ENCODE measurements around the gene GPR137B.
"Not testable (repeated sequence)": the region's sequence is repeated elsewhere in the genome, so short reads cannot be mapped to it uniquely, and the experiment has no call there.

Gene GPR137B

DNA sequence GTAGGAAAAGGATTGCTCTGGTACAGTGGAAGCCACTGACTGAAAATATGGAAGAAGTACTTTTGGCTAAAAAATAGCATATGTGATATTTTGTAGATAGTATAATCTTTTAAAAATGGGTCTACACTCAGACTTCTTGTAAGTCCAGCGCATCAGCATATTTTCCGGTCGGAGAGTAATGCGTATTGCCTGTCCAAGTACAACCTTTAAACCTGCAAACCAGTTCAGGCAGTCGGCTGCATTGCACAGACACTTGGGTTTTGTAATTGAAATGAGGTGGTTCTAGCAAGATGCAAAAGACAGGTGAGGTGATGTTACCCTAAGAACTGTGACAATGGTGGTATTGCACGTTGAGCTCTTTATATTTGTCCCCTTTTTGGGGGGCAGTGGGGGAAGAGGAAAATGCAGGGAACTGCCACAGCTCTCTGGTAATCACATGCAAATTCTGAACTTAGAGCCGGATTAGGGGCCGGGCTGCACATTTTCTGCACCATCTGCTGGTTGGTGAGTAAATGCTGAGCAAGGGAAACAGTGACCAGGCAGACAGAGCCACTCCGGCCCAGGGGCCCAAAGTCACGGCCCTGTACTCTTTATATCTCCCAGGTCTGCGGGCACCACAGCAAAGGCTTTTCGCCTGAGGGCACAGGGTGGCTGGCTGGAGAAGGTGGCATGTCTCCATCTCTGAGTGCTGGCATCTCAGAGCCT, 2.3 kb downstream of the GPR137B start:
- no peak for DNase-seq

DNA sequence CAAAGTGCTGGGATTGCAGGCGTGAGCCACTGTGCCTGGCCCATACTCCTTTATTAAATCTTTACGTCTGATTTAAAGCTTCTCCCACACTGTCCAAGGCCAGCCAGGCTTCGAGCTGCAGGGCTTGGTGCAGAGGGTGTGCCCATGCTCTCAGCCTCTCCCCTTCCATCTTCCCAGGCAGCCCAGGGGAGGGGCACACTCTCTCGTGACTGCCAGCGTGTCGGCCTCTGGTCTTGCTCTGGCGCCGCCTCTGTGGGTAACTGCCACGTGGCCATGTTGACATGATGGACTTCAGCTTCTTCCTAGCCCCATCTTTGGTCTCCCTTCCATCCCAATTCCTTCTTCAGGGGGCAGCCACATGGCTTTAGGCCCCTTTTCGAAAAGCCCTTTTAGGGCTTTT, 4.7 kb downstream of the GPR137B start:
- no peak for DNase-seq

DNA sequence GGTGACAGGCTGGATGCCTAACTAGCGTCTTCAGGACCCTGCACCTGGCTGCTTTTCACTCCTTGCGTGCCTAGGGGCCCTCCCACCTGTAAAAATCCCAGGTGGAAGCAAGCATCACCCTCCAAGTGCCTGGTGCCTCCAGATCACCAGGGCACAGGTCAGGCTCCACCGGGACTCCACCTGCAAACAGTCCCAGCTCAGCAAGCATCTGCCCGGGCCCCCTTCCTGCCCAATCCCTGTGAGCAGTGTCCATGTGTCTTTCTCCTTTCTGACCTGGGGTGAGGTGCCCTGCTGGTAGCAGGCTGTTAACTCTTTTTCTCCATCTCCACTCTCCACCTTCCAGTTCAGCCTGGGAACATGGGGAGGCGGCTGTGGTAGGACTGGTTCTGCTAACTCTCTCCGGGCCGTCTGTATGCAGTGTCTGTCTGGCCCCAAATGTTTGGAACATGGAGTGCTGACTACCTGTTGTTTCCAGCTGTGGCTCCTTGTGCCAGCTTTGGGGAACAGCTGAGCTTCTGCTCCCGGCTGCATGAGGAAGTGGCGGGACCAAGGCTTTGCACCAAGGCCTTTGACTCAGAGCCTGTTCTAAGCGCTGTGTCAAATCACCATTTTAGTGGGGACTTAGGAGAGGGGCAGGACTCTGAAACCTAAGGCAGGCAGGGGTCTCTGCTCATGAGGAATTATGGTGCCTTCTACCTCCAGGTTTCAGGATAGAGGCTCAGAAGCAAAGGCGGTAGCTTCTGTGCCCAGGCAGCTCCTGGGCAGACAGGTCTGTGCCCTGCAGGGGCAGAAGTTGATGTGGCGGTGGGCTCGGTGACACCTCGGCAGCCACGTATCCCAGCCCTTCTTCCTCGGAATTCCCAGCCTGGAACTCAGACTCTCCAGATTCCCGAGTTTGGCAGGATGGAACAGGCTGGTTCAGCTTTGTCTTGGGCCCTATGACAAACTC, 5.5 kb downstream of the GPR137B start:
- no peak for DNase-seq

DNA sequence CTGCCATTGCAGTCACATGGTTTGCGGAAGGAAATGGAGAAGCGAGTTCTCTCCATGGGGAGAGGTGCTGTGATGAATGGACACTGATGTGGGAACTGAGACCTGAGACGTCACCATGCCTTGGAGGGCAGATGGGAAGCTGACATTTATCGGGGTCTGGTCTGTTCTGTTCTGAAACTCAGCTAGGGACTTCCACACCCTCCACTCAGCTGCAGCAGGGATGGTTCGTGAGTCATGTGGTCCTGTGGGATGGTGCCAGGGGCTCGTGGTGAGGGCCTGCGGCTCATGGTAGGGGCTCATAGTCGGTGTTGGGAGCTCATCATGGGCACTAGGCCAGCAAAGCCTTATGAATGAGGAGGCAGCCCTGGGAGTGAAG, 6.1 kb downstream of the GPR137B start:
- no peak for DNase-seq

DNA sequence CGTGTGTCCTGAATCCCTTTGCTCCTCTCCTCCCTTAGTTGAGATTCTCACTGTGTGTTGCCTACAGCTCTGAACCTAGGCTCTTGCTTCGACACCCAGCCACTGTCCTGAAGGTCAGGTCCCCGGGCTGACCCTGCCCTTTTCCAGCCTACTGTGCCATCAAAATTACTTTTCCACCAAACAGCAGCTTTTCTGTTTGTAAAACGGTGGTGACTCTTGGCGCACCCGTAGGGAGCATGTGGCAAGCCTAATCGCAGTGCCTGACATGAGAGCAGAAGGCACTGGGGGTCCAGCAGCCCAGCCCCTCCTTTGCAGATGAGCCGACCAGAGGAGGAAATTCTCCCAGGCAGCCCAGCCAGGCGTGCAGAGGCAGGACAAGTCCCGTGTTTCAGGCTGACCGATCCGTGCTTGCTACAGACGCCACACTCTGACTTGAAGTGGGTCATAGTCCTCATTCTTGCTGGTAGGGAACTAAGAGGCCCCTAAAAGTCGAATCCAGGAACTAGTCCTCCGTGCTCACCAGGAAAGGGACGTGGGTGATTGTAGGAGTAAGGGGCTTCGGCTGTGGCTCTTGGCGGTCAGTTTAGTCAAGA, 6.8 kb downstream of the GPR137B start:
- DNase-seq = no peak

DNA sequence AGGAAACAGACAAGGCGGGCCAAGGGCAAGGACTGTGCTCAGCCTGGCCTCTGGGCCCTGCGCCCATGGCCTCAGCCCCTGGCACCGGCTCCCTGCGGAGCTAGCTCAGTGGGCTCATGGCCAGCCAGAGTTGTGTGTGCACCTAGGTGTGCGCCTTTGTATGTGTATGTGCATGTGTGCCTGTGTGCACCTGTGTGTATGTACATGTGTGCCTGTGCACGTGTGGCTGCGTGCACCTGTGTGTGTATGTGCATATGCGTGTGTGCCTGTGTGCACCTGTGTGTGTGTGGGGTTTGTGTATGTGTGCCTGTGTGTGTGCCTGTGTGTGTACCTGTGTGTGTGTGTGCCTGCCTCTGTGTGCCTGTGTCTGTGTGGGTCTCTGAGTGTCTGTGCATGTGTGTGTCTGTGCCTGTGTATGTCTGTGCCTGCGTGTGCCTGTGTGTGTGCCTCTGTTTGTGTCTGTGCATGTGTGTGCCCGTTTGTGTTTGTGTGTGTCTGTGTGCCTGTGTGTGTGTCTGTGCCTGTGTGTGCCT, 7.4 kb downstream of the GPR137B start:
- DNase-seq = no peak

DNA sequence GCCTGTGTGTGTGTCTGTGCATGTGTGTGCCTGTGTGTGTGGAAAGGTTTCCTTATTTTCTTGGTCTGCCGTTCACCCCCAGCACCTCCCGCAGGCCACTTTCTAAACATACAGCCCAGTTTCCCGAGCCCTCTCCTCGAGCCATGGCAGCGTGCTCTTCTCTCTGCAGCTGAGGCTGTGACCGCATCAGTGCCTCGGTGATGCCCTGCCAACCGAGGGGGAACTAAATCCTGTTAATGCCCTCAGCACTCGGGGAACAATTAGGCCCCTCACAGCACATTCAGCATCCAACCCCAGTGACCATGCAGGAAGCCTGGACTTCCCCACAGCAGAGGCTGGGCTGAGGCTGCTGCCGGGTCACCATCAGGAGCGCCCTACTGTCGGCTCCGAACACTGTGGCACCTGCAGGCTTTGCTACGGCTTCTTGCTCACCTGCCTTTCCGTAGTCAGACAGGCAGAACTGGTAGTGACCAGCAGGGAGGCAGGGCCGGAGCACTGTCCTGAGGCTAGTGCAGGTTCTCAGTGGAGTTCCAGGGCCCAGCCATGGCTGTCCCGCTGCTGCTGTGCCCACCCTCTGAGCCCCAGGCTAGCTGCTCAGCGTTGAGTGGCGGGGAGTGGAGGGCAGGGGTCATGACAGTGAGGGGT, 8.1 kb downstream of the GPR137B start:
- DNase-seq = no peak

DNA sequence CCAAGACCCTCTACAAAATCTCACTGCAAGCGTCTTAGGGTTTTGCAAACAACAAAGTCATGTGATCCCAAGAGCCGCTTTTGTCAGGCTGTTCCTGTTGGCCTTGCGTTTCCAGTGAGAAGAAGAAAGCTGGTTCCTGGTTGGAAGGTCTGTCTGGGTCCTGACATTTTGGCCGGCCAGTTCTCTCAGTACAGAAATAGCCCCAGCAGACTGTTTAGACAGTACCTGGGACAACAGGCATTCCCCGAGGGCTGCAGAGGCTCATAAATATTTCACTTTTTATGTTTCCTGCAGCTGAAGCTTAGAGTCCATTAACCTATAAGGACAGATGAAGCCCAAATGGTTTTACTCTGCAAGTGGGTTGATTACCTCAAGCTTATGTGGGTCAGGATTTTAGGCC, 8.6 kb downstream of the GPR137B start:
- no peak for DNase-seq

DNA sequence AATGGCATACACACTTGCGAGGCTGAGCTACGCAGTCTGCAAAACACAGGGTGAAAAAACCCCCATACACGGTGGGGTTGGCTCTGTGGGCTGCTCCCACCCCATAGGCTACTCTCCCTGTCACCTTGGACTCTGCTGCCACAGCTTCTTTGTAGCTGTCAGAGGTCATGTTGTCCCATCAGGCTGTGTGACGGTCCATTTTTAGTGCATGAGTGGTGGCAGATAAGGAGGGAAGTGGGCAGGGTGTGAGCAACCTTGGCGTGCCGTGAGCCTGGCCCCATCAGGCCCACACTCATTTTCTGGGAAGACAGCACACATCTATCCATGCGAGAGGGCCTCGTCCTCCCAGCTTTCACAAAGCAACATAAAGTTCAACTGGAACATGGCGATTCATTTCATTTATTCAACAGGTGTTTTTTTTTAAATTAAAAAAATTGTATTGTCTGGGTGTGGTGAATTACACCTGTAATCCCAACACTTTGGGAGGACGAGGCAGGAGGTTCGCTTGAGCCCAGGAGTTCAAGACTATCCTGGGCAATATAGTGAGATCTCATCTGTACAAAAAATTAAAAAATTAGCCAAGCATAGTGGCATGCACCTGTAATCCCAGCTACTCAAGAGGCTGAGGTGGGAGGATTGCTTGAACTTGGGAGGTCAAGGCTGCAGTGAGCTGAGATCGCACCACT, 9.5 kb downstream of the GPR137B start:
- no peak for DNase-seq

DNA sequence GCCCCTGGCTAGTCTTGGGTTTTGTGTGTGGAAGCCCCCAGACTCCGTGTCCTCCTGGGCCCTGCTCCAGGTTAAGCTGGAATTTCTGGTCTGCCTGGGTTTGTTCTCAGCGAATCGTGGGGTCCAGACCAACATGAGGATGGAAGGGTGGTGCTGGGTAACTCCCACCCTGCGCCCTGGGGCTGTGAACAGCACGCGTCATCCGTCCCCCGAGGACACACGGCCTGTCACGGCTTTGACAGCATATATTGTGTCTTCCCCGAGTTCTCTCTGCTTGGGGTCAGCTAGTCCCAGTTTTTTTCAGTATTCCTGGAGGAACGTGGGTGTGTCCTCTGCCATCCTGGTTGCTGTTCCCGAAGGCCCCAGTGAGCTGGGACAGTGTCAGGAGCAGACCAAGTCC, 11.8 kb downstream of the GPR137B start:
- no peak for DNase-seq

DNA sequence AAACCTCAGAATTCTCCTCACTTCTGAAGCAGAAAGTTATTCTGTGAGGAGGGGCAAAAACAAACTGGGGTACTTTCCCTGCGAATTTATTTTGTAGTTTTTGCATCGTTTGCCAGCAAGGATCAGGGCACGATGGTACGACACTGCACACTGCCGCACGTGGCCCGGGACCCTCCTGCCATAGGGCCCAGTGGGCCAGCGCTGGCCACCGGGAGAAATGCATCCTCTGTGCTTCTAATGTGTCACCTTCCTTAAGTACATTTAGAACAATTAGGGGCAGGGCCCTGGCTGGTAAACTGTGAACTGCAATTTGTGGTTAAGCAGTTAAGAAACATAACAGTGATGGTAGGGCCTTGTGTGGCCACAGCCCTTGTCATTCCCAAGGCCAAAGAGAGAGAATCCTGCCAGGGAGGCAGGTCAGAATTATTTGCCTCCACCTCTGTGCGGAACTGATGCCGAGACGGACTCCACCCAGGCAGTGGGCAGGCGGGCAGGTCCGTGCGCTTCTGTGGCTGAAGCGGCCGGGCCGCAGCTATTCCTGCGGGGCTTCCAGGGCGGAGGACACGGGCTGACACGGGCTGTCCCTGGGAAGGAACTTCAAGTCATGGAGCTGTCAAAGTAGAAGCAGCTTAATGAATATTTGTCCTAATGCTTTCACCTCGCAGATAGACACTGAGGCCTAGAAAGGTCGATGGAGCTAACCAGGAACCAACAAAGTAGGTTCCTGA, 12.5 kb downstream of the GPR137B start:
- no peak for DNase-seq

DNA sequence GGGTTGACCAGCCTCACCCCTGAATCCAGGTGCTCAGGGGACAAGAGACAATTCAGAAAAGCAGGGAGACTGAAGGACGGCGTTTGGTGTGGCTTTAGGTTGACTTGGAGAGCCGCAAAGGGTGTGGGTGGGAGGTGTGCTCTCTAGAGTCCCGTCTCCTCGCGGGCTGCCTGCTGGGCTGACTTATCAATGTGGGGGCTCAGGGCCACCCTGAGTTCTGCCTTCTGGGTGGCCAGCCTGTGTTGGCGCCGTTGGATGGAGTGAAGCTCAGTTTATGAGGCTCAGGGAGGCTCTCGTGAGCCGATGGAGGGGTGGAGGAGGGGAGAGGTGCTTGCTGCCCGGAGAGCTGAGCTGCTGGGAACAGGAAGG, 13.0 kb downstream of the GPR137B start:
- DNase-seq = no peak

DNA sequence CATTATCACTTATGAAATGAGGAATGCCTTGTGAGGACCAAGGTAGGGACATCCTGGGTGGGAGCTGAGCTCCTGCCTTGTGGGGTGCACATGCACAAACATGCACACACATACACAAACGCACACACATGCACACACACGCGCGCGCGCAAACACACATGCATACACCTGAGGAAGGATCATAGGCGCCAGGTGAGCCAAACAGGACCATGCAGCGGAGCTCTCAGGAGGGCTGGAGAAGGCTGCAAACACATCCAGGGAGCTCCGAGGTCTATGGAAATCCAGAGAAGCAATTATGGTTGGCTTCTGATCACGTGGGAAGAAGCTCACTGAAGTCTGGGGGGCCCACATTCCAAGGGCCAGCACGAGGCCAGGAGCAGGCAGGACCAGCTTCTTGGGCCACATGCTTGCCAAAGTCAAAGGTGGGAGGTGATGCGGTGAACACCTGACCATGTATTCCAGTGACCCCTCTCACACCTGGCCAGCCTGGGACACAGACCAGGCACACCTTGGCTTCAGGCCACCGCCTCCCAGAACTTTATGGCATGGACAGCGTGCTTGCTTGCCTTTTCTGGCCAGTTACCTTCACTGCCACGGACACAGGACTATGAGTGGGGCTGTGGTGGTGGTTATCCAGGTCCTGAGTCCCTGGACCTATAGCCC, 13.6 kb downstream of the GPR137B start:
- no peak for DNase-seq

DNA sequence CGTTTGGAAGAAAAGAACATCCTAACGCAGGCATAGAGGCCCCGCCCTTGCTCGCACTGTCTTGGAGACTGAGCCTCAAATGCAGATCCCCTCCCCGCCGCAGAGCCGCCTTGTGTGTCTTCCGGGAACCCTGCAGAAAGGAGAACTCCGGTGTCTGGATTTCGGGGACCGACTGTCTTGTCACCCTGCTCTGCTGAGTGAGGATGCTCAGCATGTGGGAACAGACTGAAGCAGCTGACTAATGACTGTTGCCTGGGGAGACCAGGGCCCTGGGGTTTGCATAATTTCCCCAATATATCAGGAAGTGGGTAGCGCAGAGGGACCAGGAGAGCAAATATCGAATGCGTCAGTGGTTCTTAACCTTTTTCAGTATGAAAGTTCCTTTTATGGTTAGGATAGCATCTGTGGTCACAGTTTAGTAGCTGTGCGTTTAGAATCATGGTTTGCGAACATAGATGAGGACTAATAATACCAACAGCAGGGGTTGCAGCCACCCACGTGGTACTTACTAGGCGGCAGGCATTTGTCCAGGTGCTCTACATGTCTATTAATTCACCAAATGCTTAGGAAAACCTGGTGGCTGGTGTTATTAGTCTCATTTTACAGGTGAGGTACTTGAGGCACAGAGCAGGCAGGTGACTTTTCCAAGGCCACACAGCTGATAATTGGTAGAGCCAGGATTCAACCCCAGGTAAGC, 14.3 kb downstream of the GPR137B start:
- peak; percentile 29 for DNase-seq

DNA sequence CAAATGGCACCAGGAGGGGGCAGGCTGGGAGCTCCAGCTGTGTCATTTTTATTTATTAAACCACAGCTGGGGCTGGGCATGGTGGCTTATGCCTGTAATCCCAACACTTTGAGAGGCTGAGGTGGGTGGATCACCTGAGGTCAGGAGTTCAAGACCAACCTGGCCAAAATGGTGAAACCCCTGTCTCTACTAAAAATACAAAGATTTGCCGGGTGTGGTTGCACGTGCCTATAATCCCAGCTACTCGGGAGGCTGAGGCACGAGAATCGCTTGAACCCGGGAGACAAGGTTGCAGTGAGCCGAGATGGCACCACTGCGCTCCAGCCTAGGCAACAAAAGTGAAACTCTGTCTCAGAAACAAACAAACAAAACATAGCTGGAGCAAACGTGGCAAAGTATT, 15.7 kb downstream of the GPR137B start:
- DNase-seq = not testable (repeated sequence)

DNA sequence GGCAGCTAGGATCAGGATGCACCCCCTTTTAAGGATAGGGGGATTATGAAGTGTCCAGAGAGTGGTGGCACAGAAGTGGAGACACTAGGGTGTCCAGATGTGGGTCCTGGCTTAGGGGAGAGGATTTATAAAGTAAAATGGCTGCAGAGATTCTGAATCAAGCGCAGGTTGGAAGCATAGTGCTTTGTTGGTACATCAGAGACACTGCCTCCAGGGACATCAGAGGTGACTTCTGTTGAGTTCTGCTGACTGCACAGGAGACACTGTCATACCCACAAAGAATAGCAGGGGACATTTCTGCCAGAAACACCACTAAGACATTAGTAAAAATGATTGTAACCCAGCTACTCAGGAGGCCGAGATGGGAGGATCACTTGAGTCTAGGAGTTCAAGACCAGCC, 16.4 kb downstream of the GPR137B start:
- DNase-seq = no peak

DNA sequence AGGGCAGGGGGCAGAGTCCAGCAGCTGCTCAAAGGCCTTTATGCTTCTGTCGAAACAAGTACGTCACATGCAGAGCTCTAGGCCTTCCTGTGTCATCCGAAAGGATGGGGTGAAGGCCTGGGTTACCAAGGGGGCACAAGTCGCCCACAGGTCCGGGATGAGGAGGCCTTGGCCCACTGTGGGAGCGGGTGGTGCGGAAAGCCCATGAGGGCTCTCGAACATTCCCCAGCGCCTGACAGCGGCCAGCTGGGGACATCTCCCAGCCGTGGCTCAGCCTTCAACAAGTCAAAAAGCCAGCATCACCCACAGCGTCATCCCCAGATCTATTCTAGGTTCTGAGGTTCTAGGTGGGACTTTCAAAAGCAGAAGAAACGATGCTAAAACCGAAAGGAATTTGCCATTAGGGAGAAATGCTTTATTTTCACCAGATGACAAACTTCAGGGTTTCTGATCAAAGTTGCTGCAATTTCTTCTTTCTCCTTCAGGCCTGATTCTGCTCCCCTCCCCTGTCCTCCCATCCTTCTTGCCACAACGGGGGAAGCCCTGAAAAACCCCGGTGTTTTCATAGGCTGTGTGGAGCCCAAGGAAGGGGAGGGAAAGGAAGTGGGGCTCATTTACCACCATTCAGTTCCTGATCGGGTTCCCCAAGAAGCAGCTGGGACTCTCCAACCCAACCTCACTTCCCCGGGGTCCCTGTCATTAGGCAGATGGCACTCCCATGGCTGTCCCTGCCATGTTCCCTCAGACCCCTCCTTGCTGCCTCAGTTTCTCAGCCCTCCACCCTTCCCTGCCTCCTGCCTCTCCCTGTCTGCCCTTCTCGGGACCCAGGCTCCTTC, 17.6 kb downstream of the GPR137B start:
- no peak for DNase-seq

DNA sequence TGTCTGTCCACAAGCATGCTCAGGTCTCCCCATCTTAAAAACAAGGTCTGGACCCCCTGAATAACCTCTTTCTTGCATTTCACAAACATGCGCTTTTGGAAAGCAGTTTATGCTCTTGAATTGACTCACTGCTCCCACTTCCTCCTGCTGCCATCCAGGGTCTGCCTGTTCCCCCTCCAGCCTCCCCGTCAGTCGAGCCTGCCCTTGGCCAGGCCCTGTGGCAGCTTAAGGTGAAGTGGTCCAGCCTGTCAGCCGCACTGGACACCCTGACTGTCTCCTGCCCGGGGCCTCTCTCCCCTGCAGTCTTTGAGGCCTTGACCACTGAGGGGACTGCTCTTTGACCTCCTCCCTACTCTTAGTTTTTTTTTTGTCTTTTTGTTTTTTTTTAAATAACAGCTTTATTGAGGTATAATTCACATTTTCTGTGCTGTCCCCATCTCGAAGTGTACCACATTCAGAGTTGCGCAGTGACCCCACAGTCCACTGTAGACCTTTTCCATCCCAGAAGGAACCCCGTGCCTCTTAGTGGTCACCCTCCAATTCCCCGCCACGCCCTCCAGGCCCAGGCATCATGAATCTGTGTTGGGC, 18.3 kb downstream of the GPR137B start:
- no peak for DNase-seq

DNA sequence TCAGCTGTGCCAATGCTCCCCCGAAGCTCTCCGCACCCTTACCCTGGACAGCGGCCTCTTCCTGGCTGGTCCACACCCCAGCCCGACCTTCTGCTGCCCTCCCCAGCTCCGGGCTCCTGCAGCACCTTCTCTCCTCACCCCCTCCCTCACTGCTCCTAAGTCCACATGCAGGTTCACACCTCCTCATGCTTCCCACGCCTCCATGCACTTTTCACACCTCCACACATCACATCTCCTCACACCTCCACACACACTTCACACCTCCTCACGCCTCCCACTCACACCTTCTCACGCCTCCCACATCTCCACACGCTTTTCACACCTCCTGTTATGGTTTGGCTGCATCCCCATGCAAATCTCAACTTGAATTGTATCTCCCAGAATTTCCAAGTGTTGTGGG, 18.9 kb downstream of the GPR137B start:
- DNase-seq = no peak
